Duodenal mucosa (tissue), 2 donors: ENCODE data around the gene C2orf42.
"Not testable (repeated sequence)": the region's sequence is repeated elsewhere in the genome, so short reads cannot be mapped to it uniquely, and the experiment has no call there.

Source experiments
- H3K27ac ChIP-seq: one replicate; pipeline ENCODE4 v1.7.0; 2013; ENCODE audit warnings: low read depth, low read length
- H3K27me3 ChIP-seq, 2 donors: one replicate each; pipeline ENCODE4 v1.7.0; 2013; ENCODE audit warnings: low read length in 2 of 2, control low read depth in 1 of 2; ENCODE audit not compliant: insufficient read depth in 2 of 2, control insufficient read depth in 1 of 2
- H3K36me3 ChIP-seq, 2 donors: one replicate each; pipeline ENCODE4 v1.7.0; 2013; ENCODE audit warnings: low read length in 2 of 2, control low read depth in 1 of 2; ENCODE audit not compliant: insufficient read depth in 2 of 2, control insufficient read depth in 1 of 2
- H3K4me1 ChIP-seq, 2 donors: one replicate each; pipeline ENCODE4 v1.7.0; 2013; ENCODE audit warnings: low read length in 2 of 2, control low read depth in 1 of 2; ENCODE audit not compliant: insufficient read depth in 2 of 2, control insufficient read depth in 1 of 2
- H3K4me3 ChIP-seq, 2 donors: one replicate each; pipeline ENCODE4 v1.7.0; 2013; ENCODE audit warnings: low read length in 2 of 2, low read depth in 1 of 2
- H3K9ac ChIP-seq, 2 donors: one replicate each; pipeline ENCODE4 v1.7.0; 2013; ENCODE audit warnings: low read length in 2 of 2, low read depth in 1 of 2
- H3K9me3 ChIP-seq, 2 donors: one replicate each; pipeline ENCODE4 v1.7.0; 2013; ENCODE audit warnings: low read length in 2 of 2, control low read depth in 1 of 2; ENCODE audit not compliant: control insufficient read depth in 1 of 2

The C2orf42 gene

DNA sequence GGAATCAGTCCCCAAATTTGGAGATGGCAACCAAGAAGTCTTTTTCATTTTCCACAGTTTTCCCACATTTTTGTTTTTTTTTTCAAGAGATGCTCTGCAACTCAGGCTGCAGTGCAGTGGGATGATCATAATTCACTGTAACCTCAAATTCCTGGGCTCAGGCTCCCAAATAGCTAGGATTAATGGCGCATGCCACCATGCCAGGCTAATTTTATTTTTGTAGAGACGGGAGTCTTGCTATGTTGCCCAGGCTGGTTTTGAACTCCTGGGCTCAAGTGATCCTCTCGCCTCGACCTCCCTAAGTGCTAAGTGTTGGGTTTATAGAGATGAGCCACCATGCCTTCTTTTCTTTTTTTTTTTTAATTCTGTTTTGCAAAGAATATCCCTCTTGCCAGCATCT is 68.3 kb downstream of the C2orf42 start:
- Histone ChIP-seq H3K27ac (no peak overlapping the region), H3K4me1 (peaks cover 9 to 21% of the 10 kb centered on the region in 2 donors), H3K9ac (no peak overlapping the region), H3K9me3 (no peaks in the 10 kb centered on the region), H3K36me3 (no peaks in the 10 kb centered on the region), H3K4me3 (no peak overlapping the region), H3K27me3 (no peaks in the 10 kb centered on the region)

DNA sequence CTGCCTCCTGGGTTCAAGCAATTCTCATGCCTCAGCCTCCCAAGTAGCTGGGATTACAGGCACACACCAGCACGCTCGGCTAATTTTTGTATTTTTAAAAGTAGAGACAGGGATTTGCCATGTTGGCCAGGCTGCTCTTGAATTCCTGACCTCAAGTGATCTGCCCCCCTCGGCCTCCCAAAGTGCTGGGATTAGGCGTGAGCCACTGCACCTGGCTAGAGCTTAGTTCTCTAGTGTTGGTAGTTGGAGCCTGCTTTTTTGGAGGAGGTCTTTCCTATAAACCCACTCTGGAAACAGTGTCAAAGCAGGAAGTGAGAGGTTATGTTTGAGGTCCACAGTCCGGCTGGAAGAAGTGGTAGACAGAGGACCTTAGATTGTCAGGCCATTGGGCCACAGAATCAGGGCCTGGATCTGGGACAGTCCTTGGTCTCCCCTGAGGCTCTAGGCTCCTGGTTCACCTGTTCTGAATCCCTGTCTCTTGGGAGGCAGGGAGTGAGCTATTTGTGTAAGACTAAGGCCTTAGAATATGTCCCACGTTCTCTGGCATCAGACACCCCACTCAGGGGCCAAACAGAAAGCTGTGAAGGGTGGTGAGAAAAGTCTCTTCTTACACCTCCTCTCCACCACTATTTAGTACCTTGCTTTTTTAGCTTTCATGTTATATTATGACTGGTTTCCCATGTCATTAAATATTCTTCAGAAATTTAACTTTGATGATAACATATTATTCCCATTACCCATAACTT is 69.0 kb downstream of the C2orf42 start:
- H3K9me3 ChIP-seq, result no peaks in the 10 kb centered on the region
- no peak overlapping the region for H3K4me3 ChIP-seq
- no peaks in the 10 kb centered on the region for H3K36me3 ChIP-seq
- H3K9ac ChIP-seq, result peak overlapping the region in 1 of 2 donors; percentile 15
- H3K4me1 ChIP-seq, result peaks cover 9 to 17% of the 10 kb centered on the region in 2 donors
- no peaks in the 10 kb centered on the region for H3K27me3 ChIP-seq
- H3K27ac ChIP-seq, result no peak overlapping the region

GRCh38 chr2:70118798-70119454 is 71.9 kb downstream of the C2orf42 start:
- H3K9me3 ChIP-seq, result no peaks in the 10 kb centered on the region
- H3K27ac ChIP-seq, result no peak overlapping the region
- H3K9ac ChIP-seq, result no peak overlapping the region
- H3K4me1 ChIP-seq, result peaks cover 9 to 11% of the 10 kb centered on the region in 2 donors
- no peak overlapping the region for H3K4me3 ChIP-seq
- no peaks in the 10 kb centered on the region for H3K27me3 ChIP-seq
- no peaks in the 10 kb centered on the region for H3K36me3 ChIP-seq

DNA sequence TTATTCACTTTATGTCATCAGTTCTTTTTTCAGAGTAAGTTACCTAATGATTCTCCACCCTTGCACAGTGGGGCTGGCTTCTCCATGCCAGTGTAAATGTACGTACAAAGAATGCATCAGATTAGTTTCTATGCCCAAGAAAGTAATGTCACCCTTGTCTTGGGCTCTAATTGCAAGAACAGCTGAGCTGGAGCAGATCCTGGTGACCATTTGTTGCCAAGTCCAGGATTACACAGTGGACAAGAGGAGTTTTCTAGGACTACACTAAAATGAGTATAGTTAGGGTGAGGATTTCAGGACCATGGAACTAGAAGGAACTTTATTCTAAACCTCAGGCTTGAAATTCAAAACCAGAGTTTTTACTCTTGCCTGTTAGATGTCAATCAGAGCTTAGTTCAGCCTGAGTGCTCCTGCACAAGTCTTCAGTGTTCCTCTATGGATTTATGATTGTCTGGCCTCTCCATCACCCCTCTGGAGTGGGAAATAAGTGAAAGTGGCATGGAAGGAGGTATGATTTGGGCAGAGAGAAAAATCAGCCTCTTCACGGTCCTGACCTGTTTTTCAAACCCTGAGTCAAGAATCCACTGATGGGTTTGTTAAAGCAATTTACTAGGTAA is 73.8 kb downstream of the C2orf42 start:
- no peak overlapping the region for H3K27ac ChIP-seq
- H3K4me3 ChIP-seq, result no peak overlapping the region
- H3K9me3 ChIP-seq, result no peaks in the 10 kb centered on the region
- peaks cover 4% of the 10 kb centered on the region in 2 donors for H3K4me1 ChIP-seq
- no peaks in the 10 kb centered on the region for H3K36me3 ChIP-seq
- no peaks in the 10 kb centered on the region for H3K27me3 ChIP-seq
- H3K9ac ChIP-seq, result no peak overlapping the region

GRCh38 chr2:70115646-70116442 is 75.0 kb downstream of the C2orf42 start:
- Histone ChIP-seq H3K27ac (no peak overlapping the region), H3K27me3 (no peaks in the 10 kb centered on the region), H3K9me3 (no peaks in the 10 kb centered on the region), H3K9ac (no peak overlapping the region), H3K4me1 (peaks cover 9 to 10% of the 10 kb centered on the region in 2 donors), H3K36me3 (no peaks in the 10 kb centered on the region), H3K4me3 (no peak overlapping the region)

DNA sequence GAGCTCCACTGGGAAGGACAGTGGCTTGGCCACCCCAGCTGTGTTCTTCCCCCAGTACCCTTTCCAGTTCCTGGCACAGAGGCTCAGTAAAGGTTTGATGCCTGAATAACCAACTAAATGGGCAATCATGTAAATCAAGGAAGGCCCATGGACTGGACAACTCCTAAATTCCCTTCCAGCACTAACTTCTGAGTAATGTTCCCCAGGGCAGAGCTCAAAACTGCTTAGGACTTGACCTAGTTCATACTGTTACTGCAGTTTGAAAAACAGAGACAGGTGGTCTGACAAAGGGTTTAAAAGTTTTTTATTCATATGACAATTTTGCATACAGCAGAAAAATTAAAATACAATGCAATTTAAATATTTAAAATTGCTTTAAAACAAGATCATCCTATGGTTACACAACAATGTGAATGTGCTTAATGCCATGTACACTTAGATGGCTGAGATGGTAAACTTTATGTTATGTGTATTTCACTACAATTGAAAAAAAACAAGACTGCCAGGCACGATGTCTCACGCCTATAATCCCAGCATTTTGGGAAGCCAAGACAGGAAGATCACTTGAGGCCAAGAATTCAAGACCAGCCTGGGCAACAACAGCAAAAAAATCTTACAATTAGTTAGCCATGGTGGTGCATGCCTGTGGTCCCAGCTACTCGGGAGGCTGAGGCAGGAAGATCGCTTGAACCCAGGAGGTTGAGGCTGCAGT is 77.3 kb downstream of the C2orf42 start:
- H3K4me3 ChIP-seq, result no peak overlapping the region
- H3K4me1 ChIP-seq, result peaks cover 14 to 17% of the 10 kb centered on the region in 2 donors
- H3K27me3 ChIP-seq, result no peaks in the 10 kb centered on the region
- H3K27ac ChIP-seq, result no peak overlapping the region
- no peaks in the 10 kb centered on the region for H3K9me3 ChIP-seq
- no peak overlapping the region for H3K9ac ChIP-seq
- H3K36me3 ChIP-seq, result no peaks in the 10 kb centered on the region

GRCh38 chr2:70111752-70112591 is 78.8 kb downstream of the C2orf42 start:
- Histone ChIP-seq H3K27ac (no peak overlapping the region), H3K4me1 (peaks cover 24 to 25% of the 10 kb centered on the region in 2 donors), H3K36me3 (no peaks in the 10 kb centered on the region)

GRCh38 chr2:70110397-70110796 is 80.4 kb downstream of the C2orf42 start:
- not testable (repeated sequence) for H3K4me3 ChIP-seq, H3K27ac ChIP-seq

More at GRCh38 chr2:70111752-70112591, 78.8 kb downstream of the C2orf42 start:
- H3K9me3 ChIP-seq, result no peaks in the 10 kb centered on the region
- no peak overlapping the region for H3K4me3 ChIP-seq
- peak overlapping the region in 1 of 2 donors; percentile 12 for H3K9ac ChIP-seq
- no peaks in the 10 kb centered on the region for H3K27me3 ChIP-seq

DNA sequence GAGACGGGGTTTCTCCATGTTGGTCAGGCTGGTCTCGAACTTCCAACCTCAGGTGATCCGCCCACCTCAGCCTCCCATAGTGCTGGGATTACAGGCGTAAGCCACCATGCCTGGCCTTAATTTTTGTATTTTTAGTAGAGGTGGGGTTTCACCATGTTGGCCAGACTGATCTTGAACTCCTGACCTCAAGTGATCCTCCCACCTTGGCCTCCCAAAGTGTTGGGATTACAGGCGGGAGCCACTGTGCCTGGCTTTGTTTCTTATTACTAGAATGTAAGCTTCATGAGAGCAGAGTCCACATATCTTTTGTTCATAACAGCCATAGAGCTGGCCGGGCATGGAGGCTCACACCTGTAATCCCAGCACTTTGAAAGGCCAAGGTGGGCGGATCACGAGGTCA is 84.7 kb downstream of the C2orf42 start:
- H3K4me1 ChIP-seq, result peaks cover 15 to 30% of the 10 kb centered on the region in 2 donors
- H3K9ac ChIP-seq, H3K4me3 ChIP-seq, H3K9me3 ChIP-seq, H3K36me3 ChIP-seq, H3K27me3 ChIP-seq, H3K27ac ChIP-seq: not testable (repeated sequence)

More at GRCh38 chr2:70110397-70110796, 80.4 kb downstream of the C2orf42 start:
- H3K36me3 ChIP-seq, H3K9me3 ChIP-seq, H3K9ac ChIP-seq, H3K27me3 ChIP-seq: not testable (repeated sequence)
- H3K4me1 ChIP-seq, result peaks cover 24 to 25% of the 10 kb centered on the region in 2 donors
